ENCODE measurements around the gene FAM199X. TPM values are rescaled to one million over a fixed set of nuclear protein-coding genes. Genes with fewer than 3 reads are reported as not detected.
A peak's percentile ranks its signal among the peaks of the same experiment; 100 is the strongest.

FAM199X gene
- polyA plus RNA-seq, 1 donor from 2014 or later: 38.2 TPM

- no peak overlapping the region for H3K4me2 ChIP-seq (ENCODE audit: low read length)
- H3K79me2 ChIP-seq (replicated peaks; ENCODE audit: insufficient read depth, low read length): no peaks in the 10 kb centered on the region
- no peaks in the 10 kb centered on the region for H3K36me3 ChIP-seq (ENCODE audit: insufficient read depth, low read length)
- H2AFZ ChIP-seq (ENCODE audit: low read depth, low read length): no peak overlapping the region
- TF ChIP-seq REST (IDR thresholded peaks at IDR 0.05; ENCODE audit: borderline replicate concordance) (no peak), RAD21 (conservative IDR thresholded peaks at IDR 0.05) (peak; percentile 86), EP300 (conservative IDR thresholded peaks at IDR 0.05; ENCODE audit: poor library complexity, severe bottlenecking) (no peak), MXI1 (conservative IDR thresholded peaks at IDR 0.05; ENCODE audit: poor library complexity, severe bottlenecking) (no peak), CTCF (IDR thresholded peaks at IDR 0.05; ENCODE audit: poor library complexity, severe bottlenecking) (peak; percentile 80), SMC3 (conservative IDR thresholded peaks at IDR 0.05; ENCODE audit: poor library complexity) (peak; percentile 89), TAF1 (IDR thresholded peaks at IDR 0.05; ENCODE audit: low read depth) (no peak), POLR2AphosphoS5 (IDR thresholded peaks at IDR 0.05) (no peak), EZH2 (IDR thresholded peaks at IDR 0.05; ENCODE audit: borderline replicate concordance, insufficient read depth, low read length, poor library complexity, severe bottlenecking) (no peak)
- H3K27ac ChIP-seq (ENCODE audit: low read length): peak overlapping the region; percentile 49
- H3K9me3 ChIP-seq (ENCODE audit: low read length): no peaks in the 10 kb centered on the region
- no peaks in the 10 kb centered on the region for H3F3A ChIP-seq (ENCODE audit: insufficient read depth, low read length, poor library complexity, severe bottlenecking)
- no peaks in the 10 kb centered on the region for H4K20me1 ChIP-seq (ENCODE audit: insufficient read depth)
- peak overlapping the region; percentile 58 for H3K4me3 ChIP-seq (ENCODE audit: low read length)
- no peaks in the 10 kb centered on the region for H3K27me3 ChIP-seq (ENCODE audit: insufficient read depth, low read depth, low read length)
- peak overlapping the region; percentile 39 for H3K9ac ChIP-seq (ENCODE audit: low read length)
- no peaks in the 10 kb centered on the region for H3K9me2 ChIP-seq (ENCODE audit: insufficient read depth, low read length)
Measured at GRCh38 chrX:104136241-104137019, 29.8 kb upstream of the FAM199X start.

- Histone ChIP-seq H3K4me3 (ENCODE audit: low read length) (no peak overlapping the region), H3K9ac (ENCODE audit: low read length) (no peak overlapping the region), H3K4me2 (ENCODE audit: low read length) (no peak overlapping the region), H3K27ac (ENCODE audit: low read length) (no peak overlapping the region), H3K9me3 (ENCODE audit: low read length) (no peaks in the 10 kb centered on the region), H3K36me3 (ENCODE audit: insufficient read depth, low read length) (no peaks in the 10 kb centered on the region), H3K79me2 (replicated peaks; ENCODE audit: insufficient read depth, low read length) (no peaks in the 10 kb centered on the region), H3K27me3 (ENCODE audit: insufficient read depth, low read depth, low read length) (no peaks in the 10 kb centered on the region), H3F3A (ENCODE audit: insufficient read depth, low read length, poor library complexity, severe bottlenecking) (no peaks in the 10 kb centered on the region), H2AFZ (ENCODE audit: low read depth, low read length) (no peak overlapping the region), H4K20me1 (ENCODE audit: insufficient read depth) (no peaks in the 10 kb centered on the region), H3K9me2 (ENCODE audit: insufficient read depth, low read length) (no peaks in the 10 kb centered on the region)
- TF ChIP-seq EP300 (conservative IDR thresholded peaks at IDR 0.05; ENCODE audit: poor library complexity, severe bottlenecking) (no peak), CTCF (IDR thresholded peaks at IDR 0.05; ENCODE audit: poor library complexity, severe bottlenecking) (no peak), POLR2AphosphoS5 (IDR thresholded peaks at IDR 0.05) (no peak), SMC3 (conservative IDR thresholded peaks at IDR 0.05; ENCODE audit: poor library complexity) (no peak), RAD21 (conservative IDR thresholded peaks at IDR 0.05) (no peak), TAF1 (IDR thresholded peaks at IDR 0.05; ENCODE audit: low read depth) (no peak), REST (IDR thresholded peaks at IDR 0.05; ENCODE audit: borderline replicate concordance) (no peak), EZH2 (IDR thresholded peaks at IDR 0.05; ENCODE audit: borderline replicate concordance, insufficient read depth, low read length, poor library complexity, severe bottlenecking) (no peak), MXI1 (conservative IDR thresholded peaks at IDR 0.05; ENCODE audit: poor library complexity, severe bottlenecking) (no peak)
Measured at GRCh38 chrX:104137496-104137895, 28.8 kb upstream of the FAM199X start.

Data from neural cell (in vitro differentiated cells).